ENCODE data around the gene TNN.

Gene TNN

GRCh38 chr1:175062858-175063257, 4.8 kb upstream of the TNN start:
- TF ChIP-seq RAD21 (IDR thresholded peaks at IDR 0.05; ENCODE audit: low read depth) (no peak), CEBPB (IDR thresholded peaks at IDR 0.05) (no peak), YY1 (IDR thresholded peaks at IDR 0.05; ENCODE audit: low read depth) (no peak), ZBTB7A (IDR thresholded peaks at IDR 0.05; ENCODE audit: low read depth) (no peak), EGR1 (IDR thresholded peaks at IDR 0.05) (no peak), CREB1 (IDR thresholded peaks at IDR 0.05; ENCODE audit: low read depth) (no peak), REST (IDR thresholded peaks at IDR 0.05; ENCODE audit: low read depth) (no peak), TAF1 (IDR thresholded peaks at IDR 0.05; ENCODE audit: low read depth) (no peak)
- TF ChIP-seq, protein P1, sequence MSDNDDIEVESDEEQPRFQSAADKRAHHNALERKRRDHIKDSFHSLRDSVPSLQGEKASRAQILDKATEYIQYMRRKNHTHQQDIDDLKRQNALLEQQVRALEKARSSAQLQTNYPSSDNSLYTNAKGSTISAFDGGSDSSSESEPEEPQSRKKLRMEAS (IDR thresholded peaks at IDR 0.05): no peak

- TF ChIP-seq TCF12 (IDR thresholded peaks at IDR 0.05; ENCODE audit: low read depth) (no peak), TAF1 (IDR thresholded peaks at IDR 0.05; ENCODE audit: low read depth) (no peak), ZBTB7A (IDR thresholded peaks at IDR 0.05; ENCODE audit: low read depth) (no peak), TEAD4 (IDR thresholded peaks at IDR 0.05) (no peak), CEBPB (IDR thresholded peaks at IDR 0.05) (no peak), USF1 (IDR thresholded peaks at IDR 0.05) (no peak), NFIC (IDR thresholded peaks at IDR 0.05) (no peak), REST (IDR thresholded peaks at IDR 0.05; ENCODE audit: low read depth) (no peak), CREB1 (IDR thresholded peaks at IDR 0.05; ENCODE audit: low read depth) (no peak), FOXM1 (IDR thresholded peaks at IDR 0.05; ENCODE audit: borderline replicate concordance, low read depth) (no peak), YY1 (IDR thresholded peaks at IDR 0.05; ENCODE audit: low read depth) (no peak), EGR1 (IDR thresholded peaks at IDR 0.05) (no peak), EP300 (IDR thresholded peaks at IDR 0.05; ENCODE audit: borderline replicate concordance) (no peak), RAD21 (IDR thresholded peaks at IDR 0.05; ENCODE audit: low read depth) (no peak)
- TF ChIP-seq, protein P1 (IDR thresholded peaks at IDR 0.05): no peak
Observed at GRCh38 chr1:175070818-175071217, 3.2 kb downstream of the TNN start.

DNA sequence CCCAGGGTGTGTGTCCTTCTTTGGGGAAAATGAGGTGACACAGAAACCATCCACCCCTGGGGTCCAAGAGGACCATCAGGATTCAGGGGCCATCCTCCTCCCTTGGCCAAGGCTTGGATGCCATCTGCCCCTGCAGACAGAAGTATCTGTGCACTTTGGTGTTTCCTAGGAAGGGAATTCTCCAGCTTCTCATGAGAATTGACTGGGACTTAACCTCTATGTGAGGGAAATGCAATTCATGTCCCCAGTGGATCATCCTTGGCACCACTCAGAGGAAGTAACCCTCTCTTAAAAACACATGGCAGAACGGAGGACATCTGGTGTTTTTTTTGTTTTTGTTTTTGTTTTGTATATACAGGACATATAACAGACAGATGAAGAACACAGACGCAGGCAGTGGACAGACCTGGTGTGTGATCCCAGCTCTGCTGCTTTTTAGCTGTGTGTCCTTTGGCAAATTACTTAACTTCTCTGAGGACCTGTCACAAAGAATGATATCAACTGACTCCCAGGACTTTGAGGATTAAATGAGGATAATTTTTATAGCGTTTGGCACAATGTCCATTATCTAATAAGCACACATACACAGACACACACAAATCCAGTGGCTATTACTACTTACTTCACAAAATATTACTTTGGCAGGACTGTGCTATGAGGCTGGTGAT, 3.8 kb downstream of the TNN start:
- no peak for TF ChIP-seq USF1 (IDR thresholded peaks at IDR 0.05)

GRCh38 chr1:175072099-175072951, 4.7 kb downstream of the TNN start:
- TF ChIP-seq REST (IDR thresholded peaks at IDR 0.05; ENCODE audit: low read depth) (no peak), CEBPB (IDR thresholded peaks at IDR 0.05) (no peak), ZBTB7A (IDR thresholded peaks at IDR 0.05; ENCODE audit: low read depth) (no peak), TAF1 (IDR thresholded peaks at IDR 0.05; ENCODE audit: low read depth) (no peak), NFIC (IDR thresholded peaks at IDR 0.05) (no peak), EGR1 (IDR thresholded peaks at IDR 0.05) (no peak), RAD21 (IDR thresholded peaks at IDR 0.05; ENCODE audit: low read depth) (no peak), TCF12 (IDR thresholded peaks at IDR 0.05; ENCODE audit: low read depth) (no peak), TEAD4 (IDR thresholded peaks at IDR 0.05) (no peak), EP300 (IDR thresholded peaks at IDR 0.05; ENCODE audit: borderline replicate concordance) (no peak)

Measured in Ishikawa (cell line).